ENCODE measurements around the gene TSPY4.
"Not testable (repeated sequence)": the region's sequence is repeated elsewhere in the genome, so short reads cannot be mapped to it uniquely, and the experiment has no call there.

The TSPY4 gene

GRCh38 chrY:9337164-9337563 lies at the start of gene TSPY4:
TSS of gene TSPY4 (plus strand) at chrY:9337464. CDS start at chrY:9337510, 46 bp downstream.
- DNase-seq = not testable (repeated sequence)

- peak; percentile 24 for DNase-seq
These were observed 16.3 kb upstream of the TSPY4 start for GRCh38 chrY:9320996-9321395.

- not testable (repeated sequence) for DNase-seq
These were observed 20.2 kb downstream of the TSPY4 start, which contains the start of gene TSPY8 for GRCh38 chrY:9357497-9357896. TSS of gene TSPY8 (plus strand) at chrY:9357797. CDS start at chrY:9357843, 46 bp downstream.
